HG03520 (cell line): ENCODE results near the gene DNAJB7.
A peak's percentile ranks its signal among the peaks of the same experiment; 100 is the strongest.
"Not testable (repeated sequence)": the region's sequence is repeated elsewhere in the genome, so short reads cannot be mapped to it uniquely, and the experiment has no call there.

Experiments used
- ATAC-seq: cut with Tn5 transposase; IDR thresholded peaks from one replicate; pipeline ENCODE4 v1.9.1; 2021; ENCODE audit warnings: mild to moderate bottlenecking, moderate library complexity; ENCODE audit not compliant: unreplicated experiment

The DNAJB7 gene

DNA sequence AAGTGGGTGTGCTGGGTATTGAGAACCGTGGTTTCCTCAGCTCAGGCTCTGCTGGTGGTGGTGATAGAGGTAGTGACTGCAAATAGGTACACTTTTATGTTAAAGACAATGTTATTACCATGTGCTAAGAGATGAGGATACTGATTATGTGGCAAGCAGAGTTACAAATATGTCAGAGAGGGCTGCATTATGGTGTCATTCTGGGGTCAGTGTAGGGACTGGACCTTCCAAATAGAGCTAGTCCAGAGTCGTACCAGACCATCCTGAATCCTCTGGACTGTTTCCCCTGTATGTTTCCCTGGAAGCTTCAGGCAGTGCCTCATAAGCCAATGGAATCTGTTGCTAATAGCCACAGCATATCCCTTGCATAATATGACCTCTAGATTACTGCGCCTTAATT lies at the start of gene DNAJB7:
Gene DNAJB7, minus strand, starts transcription at position 101 of the 400 bp plus-strand sequence. CDS start 119 bp downstream, outside the sequence.
- no peak for ATAC-seq

DNA sequence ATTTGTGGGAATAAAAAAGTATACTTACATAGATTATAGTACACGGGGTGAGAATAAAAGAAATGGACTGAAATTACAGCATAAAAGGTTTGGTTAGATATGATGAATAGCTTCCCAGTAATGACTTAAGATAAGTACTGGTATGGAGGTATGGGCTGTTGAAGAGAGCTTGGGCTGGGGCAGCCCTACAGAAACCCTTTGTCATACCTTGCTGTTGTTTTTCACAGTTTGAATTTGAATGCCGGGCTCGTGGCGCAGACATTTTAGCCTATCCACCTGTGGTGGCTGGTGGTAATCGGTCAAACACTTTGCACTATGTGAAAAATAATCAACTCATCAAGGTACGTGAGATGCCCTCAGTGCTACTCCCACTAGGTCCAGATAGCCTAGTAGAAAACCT lies 47.0 kb upstream of the DNAJB7 start:
- ATAC-seq = no peak

DNA sequence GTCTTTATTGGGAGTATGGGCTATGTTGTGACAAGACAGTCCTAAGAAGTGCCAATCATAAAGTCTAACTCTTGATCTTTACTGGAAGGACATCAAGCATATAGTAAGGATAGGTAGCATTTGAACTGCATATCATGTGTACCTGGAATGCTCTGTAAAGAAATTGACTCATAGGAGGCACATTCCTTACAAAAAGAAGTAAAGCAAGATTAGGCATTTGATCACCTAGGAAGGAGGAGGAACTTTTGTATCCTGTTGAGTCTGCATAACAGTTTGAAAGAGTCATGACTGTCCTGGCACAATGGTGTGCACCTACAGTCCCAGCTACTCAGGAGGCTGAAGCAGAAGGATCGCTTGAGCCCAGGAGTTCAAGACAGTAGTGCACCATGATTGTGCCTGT lies 42.2 kb upstream of the DNAJB7 start:
- no peak for ATAC-seq

DNA sequence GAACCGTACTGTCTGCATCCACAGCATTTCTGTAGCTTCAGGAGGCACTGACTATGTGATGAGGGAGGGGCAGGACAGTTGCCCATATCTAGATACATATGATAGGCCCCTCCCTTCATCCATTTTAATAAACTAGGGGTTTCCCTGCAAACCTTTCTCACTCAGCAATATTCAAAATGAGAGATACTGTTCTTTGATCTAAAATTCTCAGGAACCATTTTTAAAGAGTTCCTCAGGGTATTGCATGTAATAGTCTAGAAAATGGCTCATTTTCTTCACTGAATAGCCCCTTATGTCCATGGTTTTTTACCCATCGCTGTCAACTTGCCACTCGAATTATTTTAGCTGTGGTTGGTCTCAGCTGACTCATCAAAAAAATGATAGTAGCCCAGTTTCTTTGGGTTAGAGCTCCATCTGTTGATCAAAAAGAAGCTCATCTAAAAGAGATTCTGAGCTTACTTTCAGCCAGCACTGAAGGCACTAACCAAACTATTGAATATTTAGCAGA lies 37.0 kb upstream of the DNAJB7 start:
- no peak for ATAC-seq

DNA sequence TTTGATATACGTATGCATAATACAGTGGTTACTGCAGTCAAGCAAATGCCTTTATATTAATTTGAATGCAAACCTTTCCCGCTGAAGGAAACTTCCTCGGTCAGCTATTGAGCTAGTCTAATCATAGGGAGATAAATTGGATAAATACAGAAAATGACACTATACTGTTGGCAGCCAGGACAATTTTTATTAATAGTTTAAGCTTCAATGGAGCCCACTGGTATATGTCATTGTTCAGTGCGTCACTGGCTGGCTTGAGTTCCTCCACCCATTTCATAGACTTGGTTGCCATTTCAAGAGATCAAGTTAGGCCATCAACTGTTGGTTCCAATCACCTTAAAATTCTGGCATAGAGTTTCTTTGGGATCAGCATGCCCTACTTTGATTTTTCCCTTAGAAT lies 32.5 kb upstream of the DNAJB7 start:
- no peak for ATAC-seq

DNA sequence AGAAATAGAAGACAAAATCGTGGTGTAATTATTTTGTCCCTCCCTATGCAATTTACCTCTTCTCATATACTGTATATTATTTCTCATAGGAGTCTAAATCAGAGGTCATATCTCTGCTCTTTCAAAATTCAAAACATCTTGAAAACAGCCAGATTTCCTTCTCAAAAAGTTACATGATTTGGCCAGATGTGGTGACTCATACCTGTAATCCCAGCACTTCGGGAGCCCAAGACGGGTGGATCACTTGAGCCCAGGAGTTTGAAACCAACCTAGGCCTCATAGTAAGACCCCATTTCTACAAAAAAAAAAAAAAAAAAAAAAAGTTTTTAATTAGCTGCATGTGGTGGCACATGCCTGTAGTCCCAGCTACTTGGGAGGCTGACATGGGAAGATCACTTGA lies 29.0 kb upstream of the DNAJB7 start:
- no peak for ATAC-seq

DNA sequence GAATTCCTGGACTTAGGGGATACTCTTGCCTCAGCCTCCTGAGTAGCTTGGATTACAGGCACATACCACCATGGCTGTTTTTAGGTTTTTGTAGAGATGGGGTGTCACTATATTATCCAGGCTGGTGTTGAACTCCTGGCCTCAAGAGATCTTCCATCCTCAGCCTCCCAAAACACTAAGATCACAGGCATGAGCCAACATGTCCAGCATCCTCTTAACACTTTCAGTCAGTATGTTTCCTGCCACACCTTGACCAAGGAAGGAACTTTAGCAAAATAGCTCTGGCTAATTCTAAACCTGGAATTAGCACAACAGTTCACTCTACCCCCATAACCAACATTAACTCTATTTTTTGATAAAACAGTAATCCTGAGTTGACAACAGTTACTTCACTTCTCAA lies 27.2 kb upstream of the DNAJB7 start:
- ATAC-seq = no peak

DNA sequence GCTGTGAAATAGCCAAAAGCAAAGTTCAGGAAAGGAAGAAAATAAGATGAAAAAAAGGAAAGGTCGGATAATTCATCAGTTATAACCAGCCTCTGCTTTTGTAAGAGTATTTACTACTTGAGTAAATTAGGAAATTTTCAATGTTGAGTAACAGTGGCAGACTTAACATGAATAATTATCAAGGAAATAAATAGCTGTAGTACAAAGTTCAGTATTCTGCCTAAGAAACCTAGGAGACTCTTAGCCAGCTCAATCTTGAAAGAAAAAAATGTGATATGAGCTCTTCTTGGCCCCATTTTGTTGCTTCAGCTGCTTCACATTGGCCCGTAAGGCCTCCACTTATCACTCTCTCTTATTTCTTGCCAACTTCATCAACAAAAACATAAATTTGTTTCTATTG lies 17.0 kb upstream of the DNAJB7 start:
- ATAC-seq = no peak

DNA sequence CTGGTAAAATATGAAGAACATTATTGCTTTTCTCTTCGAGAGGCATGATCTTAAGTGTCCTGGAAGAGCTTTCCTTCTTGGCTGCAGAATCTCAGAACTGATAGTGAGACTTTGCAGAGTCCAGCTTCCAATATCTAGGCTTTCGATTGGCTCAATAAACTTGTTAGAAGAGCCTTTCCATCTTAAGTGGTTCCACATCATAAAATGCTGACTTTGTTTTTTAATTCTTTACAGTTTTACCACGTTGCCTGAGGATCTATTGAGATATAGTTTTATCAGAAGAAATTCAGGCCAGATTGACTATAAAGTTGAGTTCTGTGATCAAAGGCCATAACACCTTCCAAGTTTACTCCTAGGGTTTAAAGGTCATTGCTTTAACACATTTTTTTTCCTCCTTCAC lies 15.6 kb upstream of the DNAJB7 start:
- ATAC-seq = no peak

DNA sequence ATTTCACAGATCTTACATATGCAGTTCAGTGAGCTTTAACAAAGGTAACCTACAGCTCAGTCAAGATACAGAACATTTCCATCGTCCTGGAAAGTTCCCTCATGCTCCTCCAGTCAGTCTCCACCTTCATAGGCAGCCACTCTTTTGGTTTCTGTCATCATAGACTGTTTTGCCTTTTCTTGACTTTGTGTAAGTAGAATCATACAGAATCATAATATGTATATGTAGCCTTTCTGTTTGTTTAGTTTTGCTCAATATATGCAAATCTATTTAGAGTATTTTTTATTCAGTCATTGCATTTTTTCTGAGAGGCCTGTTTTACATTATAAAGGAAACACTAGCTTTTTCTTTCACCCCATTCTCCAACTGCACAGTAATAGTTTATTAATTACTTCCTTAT lies 15.0 kb upstream of the DNAJB7 start:
- ATAC-seq = no peak

DNA sequence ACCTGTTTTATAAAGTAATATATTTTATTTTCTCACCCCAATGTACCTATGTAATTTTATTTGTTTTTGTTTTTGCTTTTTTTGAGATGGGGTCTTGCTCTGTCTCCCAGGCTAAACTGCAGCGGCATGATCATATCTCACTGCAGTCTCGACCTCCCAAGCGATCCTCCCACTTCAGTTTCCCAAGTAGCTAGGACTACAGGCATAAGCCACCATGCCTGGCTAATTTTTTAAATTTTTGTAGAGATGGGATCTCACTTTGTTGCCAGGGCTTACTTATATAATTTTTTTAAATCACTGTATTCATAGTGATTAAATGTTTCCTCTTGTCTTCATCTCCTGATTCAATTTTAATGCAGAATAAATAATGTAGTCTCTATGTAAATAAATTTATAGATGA lies 13.2 kb upstream of the DNAJB7 start:
- no peak for ATAC-seq

DNA sequence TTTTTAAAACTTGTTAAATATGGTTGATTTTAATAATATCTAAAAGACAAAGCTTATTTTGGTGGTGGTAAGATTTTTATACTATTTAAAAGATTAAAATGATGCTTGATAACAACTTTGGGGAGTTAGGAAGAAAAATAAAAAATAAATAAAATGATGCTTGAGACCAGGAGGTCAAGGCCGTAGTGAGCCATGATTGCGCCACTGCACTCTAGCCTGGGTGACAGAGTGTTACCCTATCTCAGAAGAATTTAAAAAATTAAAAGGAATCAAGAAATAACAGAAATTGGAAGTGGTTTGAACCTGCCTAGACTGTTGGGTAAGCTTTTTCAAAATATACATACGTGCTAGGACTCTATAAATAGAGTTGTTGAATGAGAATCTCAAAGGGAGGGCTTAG lies 12.1 kb upstream of the DNAJB7 start:
- ATAC-seq = no peak

DNA sequence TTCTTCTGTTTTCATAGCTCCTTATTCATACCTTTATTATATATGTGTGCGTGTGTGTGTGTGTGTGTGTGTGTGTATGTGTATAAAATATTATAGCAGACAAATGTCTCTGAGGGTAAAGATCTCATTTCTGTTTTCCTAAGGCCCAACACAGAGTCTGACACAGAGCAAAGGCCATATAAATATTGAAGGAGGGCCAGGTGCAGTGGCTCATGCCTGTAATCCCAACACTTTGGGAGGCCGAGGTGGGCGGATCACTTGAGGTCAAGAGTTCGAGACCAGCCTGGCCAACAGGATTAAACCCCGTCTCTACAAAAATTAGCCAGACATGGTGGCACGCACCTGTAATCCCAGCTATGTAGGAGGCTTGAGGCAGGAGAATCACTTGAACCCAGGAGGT lies 6.5 kb upstream of the DNAJB7 start:
- ATAC-seq = not testable (repeated sequence)

DNA sequence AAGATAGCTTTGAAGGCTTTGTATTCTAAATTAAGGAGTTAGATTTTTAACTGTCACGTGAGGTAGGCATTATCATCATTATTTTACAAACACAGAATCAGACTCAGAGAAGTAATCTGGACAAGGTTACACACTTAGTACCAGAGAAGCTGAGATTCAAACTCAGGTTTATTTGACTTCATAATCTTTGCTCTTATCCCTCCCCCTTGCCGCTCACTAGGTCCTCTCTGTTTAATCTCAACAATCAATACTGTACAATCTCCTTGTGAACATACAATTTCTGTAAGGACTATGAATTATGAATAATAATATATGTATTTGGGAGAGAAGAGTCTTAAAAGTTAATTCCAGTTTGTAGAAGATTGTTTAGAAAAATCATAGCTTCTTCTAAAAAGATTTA lies 5.2 kb upstream of the DNAJB7 start:
- ATAC-seq = no peak

DNA sequence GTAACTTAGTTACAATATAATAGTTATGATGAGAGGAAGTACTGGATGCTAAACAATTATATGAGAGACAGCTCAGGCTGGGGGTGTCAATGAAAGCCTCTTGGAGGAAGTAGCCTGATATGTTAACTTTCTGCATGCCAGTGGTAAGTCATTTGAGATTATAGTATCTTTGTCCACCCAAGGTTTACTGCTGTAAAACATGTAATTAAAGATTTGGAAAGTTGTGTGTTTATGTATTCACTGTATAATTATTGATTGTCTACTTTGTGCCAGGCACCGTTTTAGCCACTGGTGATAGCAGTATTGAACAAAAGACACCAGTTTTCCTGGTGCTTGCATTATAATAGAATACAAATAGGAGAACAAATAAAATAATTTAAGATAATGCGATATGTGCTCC lies 624 bp upstream of the DNAJB7 start:
- no peak for ATAC-seq

DNA sequence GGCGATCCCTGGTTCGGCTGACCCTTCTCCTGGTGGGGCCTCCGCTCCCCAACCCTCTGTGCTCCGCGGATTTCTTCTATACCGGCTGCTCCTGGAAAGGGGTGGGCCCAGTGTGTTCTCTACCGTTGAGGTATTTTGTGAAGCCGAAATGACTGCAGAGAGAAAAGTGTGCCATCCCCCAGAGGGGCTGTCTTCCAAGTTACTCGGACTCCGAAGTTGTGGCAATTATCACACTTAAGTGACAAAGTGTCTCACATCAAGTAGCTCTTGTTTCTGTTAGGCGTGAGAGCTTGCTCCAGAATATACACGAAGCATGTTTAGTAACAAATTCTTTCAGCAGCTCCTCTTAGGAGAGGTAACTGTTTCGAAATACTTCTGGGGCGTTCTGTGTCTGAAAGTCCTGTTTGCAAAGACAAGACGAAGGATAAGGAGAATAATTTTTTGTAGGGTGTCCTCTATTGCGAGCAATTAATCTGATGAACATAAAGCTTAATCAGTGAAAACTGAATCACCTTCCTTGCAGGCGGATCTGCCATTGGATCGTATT lies 4.5 kb downstream of the DNAJB7 start:
- no peak for ATAC-seq

DNA sequence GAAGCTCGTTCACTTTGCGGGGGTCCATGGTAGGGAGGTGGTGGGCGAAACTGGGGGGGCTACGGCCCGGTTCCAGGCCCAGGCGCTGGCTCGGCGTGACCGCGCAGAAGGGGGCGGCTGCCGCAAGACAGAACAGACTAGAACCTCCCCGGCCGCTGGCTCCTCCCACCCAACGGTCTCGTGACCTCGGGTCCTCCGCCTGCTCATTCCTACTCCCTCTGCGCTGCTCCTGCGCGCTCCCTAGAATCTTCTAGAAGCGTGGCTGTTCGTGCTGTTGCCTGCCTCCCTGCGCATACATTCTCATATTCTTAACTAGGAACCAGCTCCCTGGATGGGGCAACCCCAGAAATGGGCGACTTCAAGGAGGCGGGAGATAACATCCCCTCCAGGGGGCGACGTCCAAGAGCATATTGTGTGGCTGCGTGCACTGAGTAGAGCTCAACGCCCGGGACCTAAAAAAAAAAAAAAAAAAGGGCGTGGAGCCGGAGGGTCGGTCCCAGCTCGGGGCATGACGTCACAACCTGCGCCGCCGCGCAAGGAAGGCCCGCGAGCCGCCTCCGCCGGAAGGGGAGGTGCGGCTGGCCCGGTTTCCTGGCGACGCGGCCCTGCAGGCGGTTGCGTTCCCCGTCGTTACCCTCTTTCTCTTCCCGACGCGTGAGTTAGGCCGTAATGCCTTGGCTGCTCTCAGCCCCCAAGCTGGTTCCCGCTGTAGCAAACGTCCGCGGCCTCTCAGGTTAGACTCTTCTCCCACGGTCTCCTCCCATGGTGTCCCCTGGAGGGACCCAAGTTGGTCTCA lies 5.2 kb downstream of the DNAJB7 start, which contains the start of the genes ST13 and XPNPEP3:
Gene ST13, minus strand, starts transcription at position 127 of the 796 bp plus-strand sequence. Its CDS starts 99 bp downstream, at position 28.
Gene XPNPEP3, plus strand, starts transcription at position 636 of the 796 bp plus-strand sequence. Its CDS starts 34 bp downstream, at position 670.
- ATAC-seq = peak; percentile 75

DNA sequence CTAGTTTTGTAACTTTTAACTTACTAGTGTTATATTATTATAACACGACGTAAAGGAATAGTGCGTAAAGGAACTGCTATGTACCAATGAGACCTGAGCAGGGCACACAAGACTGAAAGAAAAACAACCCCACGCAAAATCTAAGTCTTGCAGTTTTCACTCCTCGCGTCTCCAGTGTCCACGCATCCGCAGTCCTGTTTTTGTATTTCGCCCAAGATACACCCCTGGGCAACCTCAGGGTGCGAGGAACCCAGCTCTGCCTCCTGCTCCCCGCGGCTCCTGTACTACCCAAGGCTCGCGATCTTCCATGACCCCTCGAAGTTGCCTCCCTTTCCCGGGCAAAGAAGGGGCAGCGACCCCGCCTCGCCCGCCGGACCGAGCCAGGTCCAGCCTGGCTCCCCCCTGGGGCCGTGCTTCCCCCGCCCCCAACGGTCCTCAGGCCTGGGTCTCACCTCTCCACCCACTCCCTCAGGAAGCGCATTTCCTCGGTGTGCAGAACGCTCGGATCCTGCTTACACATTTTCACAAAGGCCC lies 5.9 kb downstream of the DNAJB7 start:
- peak; percentile 23 for ATAC-seq

DNA sequence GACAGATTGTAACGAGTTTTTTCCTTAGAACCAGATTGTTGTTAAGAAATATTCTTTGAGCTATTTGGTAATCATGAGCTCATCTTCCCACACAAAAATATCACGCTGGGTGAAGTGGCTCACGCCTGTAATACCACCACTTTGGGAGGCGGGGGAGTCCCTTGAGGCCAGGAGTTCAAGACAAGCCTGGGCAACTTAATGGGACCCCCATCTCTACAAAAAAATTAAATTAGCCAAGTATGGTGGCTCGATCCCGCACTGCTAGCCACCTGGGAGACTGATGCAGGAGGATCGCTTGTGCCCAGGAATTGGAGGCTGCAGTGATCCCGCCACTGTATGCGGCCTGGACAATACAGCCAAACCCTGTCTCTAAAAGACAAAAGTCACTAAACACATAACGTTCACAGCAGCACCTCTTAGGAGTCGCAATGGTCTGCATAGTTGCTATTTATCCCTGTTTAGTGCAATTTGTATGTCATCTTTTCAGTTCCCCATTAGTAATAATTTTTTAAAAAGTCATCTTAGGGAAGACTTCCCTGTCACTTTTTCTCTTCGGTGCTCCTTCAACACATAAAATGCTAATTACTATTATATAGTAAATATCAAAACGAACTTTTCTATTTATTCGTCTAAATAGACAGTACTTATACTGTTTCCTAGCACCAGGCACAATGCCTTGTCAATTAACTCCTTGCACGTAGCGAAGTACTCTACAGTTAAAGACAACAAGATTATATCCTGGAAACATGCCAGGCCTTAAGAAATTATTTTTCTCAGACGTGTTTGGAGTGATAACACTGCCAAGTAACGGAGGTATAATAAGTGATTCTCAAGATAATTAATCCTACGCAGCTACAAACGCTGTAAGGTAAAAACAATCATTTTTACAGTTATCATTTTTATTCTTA lies 6.6 kb downstream of the DNAJB7 start:
- no peak for ATAC-seq

DNA sequence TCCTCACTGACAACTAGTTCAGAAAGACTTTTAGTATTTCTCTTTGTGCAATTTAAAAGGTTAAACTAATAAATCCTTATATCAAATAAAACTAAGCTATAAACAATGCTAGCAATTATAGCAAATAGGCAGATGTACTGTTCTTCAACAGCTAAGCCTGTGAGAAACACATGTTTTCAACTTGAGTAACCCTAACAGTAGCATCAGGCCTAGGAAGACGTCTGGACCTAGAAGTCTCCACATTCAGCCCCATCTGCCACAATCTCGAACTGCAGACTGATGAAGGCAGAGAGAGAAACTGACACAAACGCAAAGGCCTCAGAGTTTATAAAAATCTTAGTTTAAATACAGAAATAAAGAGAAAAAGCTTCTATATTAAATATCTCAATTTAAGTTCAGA lies 8.0 kb downstream of the DNAJB7 start:
- ATAC-seq = no peak

DNA sequence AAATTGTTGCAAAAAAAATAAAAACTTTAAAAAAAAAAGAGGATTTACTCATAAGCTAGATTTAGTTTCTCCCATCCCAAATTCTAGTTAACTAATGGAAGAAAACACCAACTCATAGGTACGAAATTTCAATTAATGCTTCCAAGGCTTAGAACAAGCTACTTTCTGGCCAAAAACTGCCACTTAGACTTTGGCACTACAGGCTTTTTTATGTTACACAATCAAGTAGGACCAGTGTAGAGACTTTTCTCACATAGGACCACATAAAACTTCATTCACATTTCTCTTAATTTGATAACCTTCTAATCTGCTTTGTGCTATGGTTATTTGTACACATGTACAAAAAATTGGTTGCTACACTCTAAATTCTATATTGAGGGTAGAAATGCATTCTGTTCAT lies 8.6 kb downstream of the DNAJB7 start:
- ATAC-seq = no peak
